Endothelial cell of umbilical vein (primary cell): Measurements from ENCODE around the gene BIRC5. TPM values are rescaled to one million over a fixed set of nuclear protein-coding genes. Genes with fewer than 3 reads are reported as not detected.

Experiments
- BruUV-seq: library from RNA; stranded (reverse); fragments of 400-500 nt; replicated peaks from 2 replicates; lab custom pipeline; 2021; lab: Mats Ljungman, UMichigan
- CTCF ChIA-PET: fragments of 300-600, 350-600 bp; sonication (Branson Sonifier 250); formaldehyde crosslinking; loops from one replicate; lab custom pipeline; 2021; ENCODE audit warnings: antibody characterized with exemption, inconsistent platforms; lab: Charles Lee
- POLR2A ChIA-PET: fragments of 300-600, 350-600 bp; sonication (Branson Sonifier 250); formaldehyde crosslinking; loops from one replicate; lab custom pipeline; 2021; ENCODE audit warnings: antibody characterized with exemption, inconsistent platforms; lab: Charles Lee
- DNase-seq: peaks from one replicate; pipeline ENCODE4 v3.0.0-alpha.2; 2011; ENCODE audit warnings: low read depth, low spot score
- FAIRE-seq: peaks from 2 replicates; lab custom pipeline; 2011; peaks lifted over from hg19 to GRCh38; lab: Jason Lieb, UNC
- H2AFZ ChIP-seq: 2 replicates; pipeline ENCODE4 v1.6.0; 2012; ENCODE audit warnings: low read depth, low read length, control low read depth, inconsistent platforms
- H3K27ac ChIP-seq: 2 replicates; pipeline ENCODE4 v1.5.1; 2011; ENCODE audit warnings: low read depth, mild to moderate bottlenecking, control low read depth, low read length, moderate library complexity; ENCODE audit not compliant: insufficient read depth
- H3K27me3 ChIP-seq, 2 experiments: 2 replicates each; pipeline versions ENCODE4 v1.6.0 to v1.6.1; 2011; ENCODE audit warnings: low read length in 2 of 2, mixed read lengths in 1 of 2; ENCODE audit not compliant: control insufficient read depth in 2 of 2, insufficient read depth in 2 of 2
- H3K36me3 ChIP-seq, 2 experiments: 2 replicates in 1 of 2; 3 replicates in 1 of 2; pipeline ENCODE4 v1.5.1; 2011; ENCODE audit warnings: low read length in 2 of 2, mild to moderate bottlenecking in 1 of 2, moderate library complexity in 1 of 2; ENCODE audit not compliant: control insufficient read depth in 2 of 2, insufficient read depth in 2 of 2; ENCODE audit errors: extremely low read depth in 1 of 2
- H3K4me1 ChIP-seq: 3 replicates; pipeline ENCODE4 v1.5.1; 2011; ENCODE audit warnings: mild to moderate bottlenecking, low read length; ENCODE audit not compliant: control insufficient read depth, insufficient read depth; ENCODE audit errors: extremely low read depth
- H3K4me2 ChIP-seq: 2 replicates; pipeline ENCODE4 v1.6.1; 2011; ENCODE audit warnings: low read length, control low read depth, mixed read lengths; ENCODE audit not compliant: insufficient read depth
- H3K4me3 ChIP-seq, 3 experiments: fragments of 200-600 bp in 1 of 3; sonication (generic), shearing (Covaris generic) in 1 of 3; replicated peaks in 1 of 3; 2 replicates each; pipeline ENCODE4 v1.5.1; 2011 to 2016; ENCODE audit warnings: control low read depth in 3 of 3, low read length in 3 of 3, mild to moderate bottlenecking in 2 of 3, inconsistent platforms in 1 of 3, low read depth in 1 of 3, moderate library complexity in 1 of 3; ENCODE audit not compliant: insufficient read depth in 1 of 3
- H3K79me2 ChIP-seq: 2 replicates; pipeline ENCODE4 v1.6.0; 2012; ENCODE audit warnings: low read length, inconsistent platforms; ENCODE audit not compliant: control insufficient read depth, insufficient read depth
- H3K9ac ChIP-seq: replicated peaks from 2 replicates; pipeline ENCODE3; 2011; ENCODE audit warnings: low read length, control low read depth; ENCODE audit not compliant: insufficient read depth; ENCODE audit errors: extremely low read depth
- H3K9me1 ChIP-seq: replicated peaks from 3 replicates; pipeline ENCODE4 v1.6.0; 2011; ENCODE audit warnings: mild to moderate bottlenecking, low read length; ENCODE audit not compliant: control insufficient read depth, insufficient read depth; ENCODE audit errors: extremely low read depth
- H3K9me3 ChIP-seq: replicated peaks from 2 replicates; pipeline ENCODE4 v1.5.1; 2012; ENCODE audit warnings: low read length, inconsistent platforms; ENCODE audit not compliant: control insufficient read depth, insufficient read depth
- H4K20me1 ChIP-seq: replicated peaks from 2 replicates; pipeline ENCODE3; 2011; ENCODE audit warnings: mild to moderate bottlenecking, low read length; ENCODE audit not compliant: control insufficient read depth, insufficient read depth; ENCODE audit errors: extremely low read depth
- CTCF ChIP-seq, 2 donors: IDR thresholded peaks; 1 replicate in 1 of 2; 2 replicates in 1 of 2; pipeline ENCODE4 v1.5.1; 2011; ENCODE audit warnings: low read length in 2 of 2, mild to moderate bottlenecking in 2 of 2, moderate library complexity in 2 of 2, control low read depth in 1 of 2, inconsistent platforms in 1 of 2, low read depth in 1 of 2; ENCODE audit not compliant: insufficient read depth in 1 of 2; ENCODE audit errors: extremely low read depth in 1 of 2
- FOS ChIP-seq: IDR thresholded peaks from 2 replicates; pipeline ENCODE4 v1.6.1; 2011; ENCODE audit warnings: mild to moderate bottlenecking, low read length, moderate library complexity, borderline replicate concordance; ENCODE audit not compliant: insufficient read depth
- POLR2AphosphoS5 ChIP-seq: IDR thresholded peaks from 2 replicates; pipeline ENCODE4 v1.6.1; 2012; ENCODE audit warnings: low read depth, mild to moderate bottlenecking, control low read depth, low read length, moderate library complexity; ENCODE audit not compliant: insufficient read depth
- dilution Hi-C: fragments of 300-500 bp; cut with MboI; formaldehyde crosslinking; loops from one replicate; pipeline ENCODE4 v1.15.0; 2019; ENCODE audit warnings: low sequenced_read_pairs; ENCODE audit not compliant: extremely low pct_ligation_motif_present
- intact Hi-C: fragments of 100-400 bp; cut with micrococcal nuclease; formaldehyde crosslinking; loops from one replicate; pipeline ENCODE4 v1.10.0; 2022
- polyA plus RNA-seq, 4 experiments: library from polyadenylated mRNA; depleted of rRNA in 3 of 4; stranded (reverse) in 3 of 4; unstranded in 1 of 4; fragments of >200 nt; gene quantifications; 2 replicates each; pipeline versions ENCODE4 v1.2.1 to v1.2.3, GENCODE V29; 2011 to 2012; ENCODE audit warnings: missing spikeins in 1 of 4
- total RNA-seq: library from RNA; stranded (reverse); gene quantifications from 2 replicates; pipeline ENCODE4 v1.2.3, GENCODE V29; 2021

Gene BIRC5
- total and polyA plus RNA-seq, 2 donors (not counting 3 experiments of a cell fraction or from before 2014, with no cell fraction given): 32.8 to 74.6 TPM

- peak; percentile 18 for TF ChIP-seq POLR2AphosphoS5
- no peak for TF ChIP-seq FOS
- TF ChIP-seq CTCF (IDR thresholded peaks at IDR 0.05; ENCODE audit: extremely low read depth in 1 of 2, insufficient read depth in 1 of 2, low read depth in 1 of 2, low read length in 2 of 2): no peak
- Histone ChIP-seq H3K4me1 (peaks cover 10% of the 10 kb centered on the region), H3K79me2 (no peaks in the 10 kb centered on the region), H3K9me1 (no peaks in the 10 kb centered on the region), H3K27me3 (no peaks in the 10 kb centered on the region), H3K4me3 (no peak overlapping the region), H3K27ac (no peak overlapping the region), H3K9ac (no peak overlapping the region), H3K9me3 (no peaks in the 10 kb centered on the region), H2AFZ (no peak overlapping the region), H3K36me3 (peaks cover 0 to 6% of the 10 kb centered on the region in 2 experiments), H4K20me1 (no peaks in the 10 kb centered on the region), H3K4me2 (no peak overlapping the region)
- DNase-seq (peak; percentile 21), FAIRE-seq (no peak)
- intact Hi-C loops: no loop called here
- ChIA-PET CTCF (interaction anchor here (1.2 kb wide), 2 partner anchors 60 to 88 kb away, joined by 4 to 6 read pairs; no protein-coding TSS in a partner anchor), POLR2A (no interaction called here)
- BruUV-seq: no TSS peak
- dilution Hi-C loops: no loop called here
Observed at GRCh38 chr17:78172249-78173051, 41.6 kb upstream of the BIRC5 start.
